GM12865 (cell line): ENCODE data around the gene KLHDC9.

ENCODE experiments used
- DNase-seq: peaks from one replicate; pipeline ENCODE4 v3.0.0; 2010; ENCODE audit warnings: low read depth
- H3K4me3 ChIP-seq: 2 replicates; pipeline ENCODE4 v1.5.1; 2011; ENCODE audit warnings: mild to moderate bottlenecking, low read depth, low read length, control low read depth
- CTCF ChIP-seq: IDR thresholded peaks from 2 replicates; pipeline ENCODE4 v1.5.1; 2011; ENCODE audit warnings: low read length, control low read depth, low read depth, inconsistent platforms; ENCODE audit not compliant: insufficient read depth; ENCODE audit errors: missing control alignments

Gene KLHDC9

DNA sequence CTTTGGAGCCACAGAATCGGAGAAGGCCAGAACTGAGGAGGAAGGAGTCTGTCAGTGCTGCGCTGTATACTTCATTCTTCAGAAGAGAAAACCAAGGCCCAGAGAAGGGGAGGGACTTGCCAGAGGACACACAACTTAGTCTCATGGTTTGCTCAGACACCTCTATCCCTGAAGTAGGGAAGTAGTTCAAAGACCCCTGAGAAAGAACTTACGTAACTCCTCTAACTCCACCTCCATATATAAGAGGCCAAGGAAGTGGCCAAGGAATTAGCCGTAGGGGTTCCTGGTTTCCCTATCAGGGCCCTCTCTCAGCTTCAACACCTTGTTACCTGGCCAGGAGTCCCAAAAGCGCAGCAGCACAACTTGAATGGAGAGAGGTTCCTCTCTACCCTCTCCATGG lies 8.2 kb upstream of the KLHDC9 start:
- DNase-seq: no peak
- no peak overlapping the region for H3K4me3 ChIP-seq
- no peak for TF ChIP-seq CTCF

DNA sequence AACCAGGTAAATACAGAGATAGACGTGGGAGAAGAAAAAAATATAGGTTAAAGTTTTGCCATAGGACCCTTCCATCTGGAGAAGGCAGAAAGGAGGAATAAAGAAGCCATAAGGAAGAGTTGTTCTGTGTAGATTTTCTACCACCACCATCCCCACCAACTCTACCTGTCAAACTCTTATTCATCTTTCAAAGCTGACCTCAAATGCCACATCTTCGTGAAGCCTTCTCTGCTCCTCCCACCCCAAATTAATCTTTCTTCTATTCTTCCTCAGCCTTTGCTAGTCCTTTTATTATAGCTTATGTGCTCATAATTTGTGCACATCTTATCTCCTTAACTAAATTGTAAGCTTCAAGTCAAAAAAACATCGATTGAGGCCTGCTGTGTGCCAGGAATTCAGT lies 7.5 kb upstream of the KLHDC9 start:
- H3K4me3 ChIP-seq: no peak overlapping the region
- no peak for DNase-seq
- TF ChIP-seq CTCF: no peak

GRCh38 chr1:161091093-161091492 lies 7.1 kb upstream of the KLHDC9 start:
- no peak for TF ChIP-seq CTCF
- DNase-seq: no peak
- no peak overlapping the region for H3K4me3 ChIP-seq

DNA sequence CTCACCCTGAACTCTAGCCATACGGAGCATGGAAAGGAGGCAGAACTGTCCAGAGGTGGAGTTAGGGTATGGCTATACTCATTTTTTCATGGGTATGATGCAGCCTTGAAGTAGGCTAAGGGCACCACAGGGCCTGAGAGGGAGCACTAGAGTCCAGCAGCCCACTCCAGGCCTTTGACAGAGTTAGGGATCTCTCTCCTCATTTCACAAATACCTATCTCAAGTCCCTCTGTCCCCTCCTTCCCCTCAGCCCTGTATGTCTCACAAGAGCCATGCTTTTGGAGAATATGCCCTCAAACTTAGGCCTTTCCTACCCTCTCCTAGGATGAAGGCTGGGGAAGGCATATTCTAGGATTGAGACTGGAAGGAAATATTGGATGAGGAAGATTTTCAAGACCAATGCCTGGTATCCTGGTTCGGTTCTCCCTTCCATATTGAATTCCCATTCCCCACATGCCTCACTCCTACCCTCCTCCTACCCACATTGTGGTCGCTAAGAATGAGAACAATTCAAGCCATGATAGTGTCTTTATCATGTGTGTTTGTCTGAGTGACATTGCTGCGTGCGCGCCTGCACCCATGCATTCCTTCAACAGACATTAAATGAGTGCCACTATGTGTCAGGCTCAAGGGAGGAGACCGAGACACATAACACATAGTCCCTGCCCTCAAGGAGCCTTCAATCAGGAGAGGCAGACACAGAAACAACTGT lies 6.2 kb upstream of the KLHDC9 start:
- no peak for DNase-seq
- no peak overlapping the region for H3K4me3 ChIP-seq
- TF ChIP-seq CTCF: no peak

DNA sequence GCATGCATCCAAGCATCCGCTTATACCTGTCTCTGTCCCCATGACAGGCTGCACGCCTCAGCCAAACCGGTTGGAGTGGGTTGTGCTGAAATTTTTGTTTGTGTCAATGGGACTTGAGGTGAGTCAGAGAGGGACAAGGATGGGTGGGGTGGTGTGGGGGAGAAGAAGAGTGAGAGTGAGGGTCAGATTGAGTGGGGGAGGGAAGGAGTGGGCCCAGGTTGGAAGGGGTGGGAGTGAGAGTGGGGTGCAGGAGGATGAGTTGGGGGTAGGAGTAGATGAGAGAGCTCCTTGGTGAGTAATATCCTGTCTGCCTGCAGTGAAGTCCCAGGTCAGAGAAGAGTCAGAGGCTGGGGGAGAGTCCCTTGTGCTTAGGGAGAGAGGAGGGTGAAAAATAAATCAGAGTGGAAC lies 5.5 kb upstream of the KLHDC9 start:
- H3K4me3 ChIP-seq: no peak overlapping the region
- no peak for TF ChIP-seq CTCF
- peak; percentile 32 for DNase-seq

DNA sequence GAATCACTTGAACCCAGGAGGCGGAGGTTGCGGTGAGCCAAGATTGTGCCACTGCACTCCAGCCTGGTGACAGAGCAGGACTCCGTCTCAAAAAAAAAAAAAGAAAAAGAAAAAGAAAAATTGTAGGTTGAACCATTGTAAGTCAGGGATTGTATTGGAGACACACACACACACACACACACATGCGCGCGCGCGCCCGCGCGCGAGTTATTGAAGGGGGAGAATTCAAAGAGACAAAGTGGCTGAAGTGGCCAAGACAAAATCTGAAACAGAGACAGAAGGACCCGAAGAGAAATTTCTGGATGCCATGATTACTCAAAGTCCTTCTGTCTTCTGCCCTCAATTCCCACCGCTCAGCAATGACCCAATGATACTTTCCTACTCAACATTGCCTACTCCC lies 3.7 kb upstream of the KLHDC9 start:
- TF ChIP-seq CTCF: no peak
- DNase-seq: no peak
- no peak overlapping the region for H3K4me3 ChIP-seq

GRCh38 chr1:161095230-161095629 lies 2.9 kb upstream of the KLHDC9 start:
- TF ChIP-seq CTCF: no peak
- no peak overlapping the region for H3K4me3 ChIP-seq
- no peak for DNase-seq
